Measurements from ENCODE around the gene ISM1. TPM values are rescaled to one million over a fixed set of nuclear protein-coding genes. Genes with fewer than 3 reads are reported as not detected.
"Not testable (repeated sequence)": the region's sequence is repeated elsewhere in the genome, so short reads cannot be mapped to it uniquely, and the experiment has no call there.

The ISM1 gene
- total and polyA plus RNA-seq, 8 donors = 0.52 to 5.6 (median 1.7) TPM

- H3K9me3 ChIP-seq = no peaks in the 10 kb centered on the region
- no peak for ATAC-seq
- no peak overlapping the region for H3K27ac ChIP-seq
- no peak for FAIRE-seq
- intact Hi-C loops (cut with DNase I) = no loop called here
- no peak for DNase-seq
- 86 to 92% methylated on average over 10 of the region's 10 CpGs for WGBS, 2 donors
- no peaks in the 10 kb centered on the region for H3K27me3 ChIP-seq
- no peaks in the 10 kb centered on the region for H3K4me1 ChIP-seq
- no peak for TF ChIP-seq CTCF (IDR thresholded peaks at IDR 0.05)
- no peaks in the 10 kb centered on the region for H3K36me3 ChIP-seq
- H3K4me3 ChIP-seq = no peak overlapping the region
Observed at GRCh38 chr20:13232999-13233398, 11.9 kb downstream of the ISM1 start.

GRCh38 chr20:13234961-13235360 lies 13.9 kb downstream of the ISM1 start:
- Histone ChIP-seq H3K4me3 (no peak overlapping the region), H3K4me1 (peaks cover 0 to 6% (median 0%) of the 10 kb centered on the region in 3 donors), H3K36me3 (no peaks in the 10 kb centered on the region), H3K27ac (no peak overlapping the region), H3K9me3 (no peaks in the 10 kb centered on the region), H3K27me3 (no peaks in the 10 kb centered on the region)
- DNase-seq (no peak), FAIRE-seq (no peak), ATAC-seq (no peak)
- TF ChIP-seq CTCF (IDR thresholded peaks at IDR 0.05) = no peak
- intact Hi-C loops (cut with DNase I) = no loop called here
- whole genome bisulfite sequencing, 2 donors = 62 to 65% methylated on average over 1 of the region's 1 CpG

- H3K4me1 ChIP-seq; H3K27ac ChIP-seq; intact Hi-C loops (cut with DNase I); H3K27me3 ChIP-seq; H3K4me3 ChIP-seq; ATAC-seq; H3K9me3 ChIP-seq; DNase-seq; H3K36me3 ChIP-seq; FAIRE-seq: not testable (repeated sequence)
- 83 to 92% methylated on average over 2 of the region's 2 CpGs for WGBS, 2 donors
Observed at GRCh38 chr20:13236360-13236759, 15.3 kb downstream of the ISM1 start.

- ATAC-seq = peak in 1 of 4 donors; percentile 17
Observed at GRCh38 chr20:13236990-13237720, 16.1 kb downstream of the ISM1 start.

GRCh38 chr20:13238001-13238653 lies 17.1 kb downstream of the ISM1 start:
- H3K27ac ChIP-seq = no peak overlapping the region
- no peak for TF ChIP-seq CTCF (IDR thresholded peaks at IDR 0.05)
- DNase-seq (no peak), FAIRE-seq (no peak), ATAC-seq (peak in 1 of 4 donors; percentile 60)
- peaks cover 0 to 6% (median 0%) of the 10 kb centered on the region in 3 donors for H3K4me1 ChIP-seq
- no peaks in the 10 kb centered on the region for H3K27me3 ChIP-seq
- WGBS, 2 donors = 55 to 60% methylated on average over 2 of the region's 2 CpGs
- intact Hi-C loops (cut with DNase I) = no loop called here
- H3K4me3 ChIP-seq = no peak overlapping the region
- no peaks in the 10 kb centered on the region for H3K36me3 ChIP-seq
- H3K9me3 ChIP-seq = no peaks in the 10 kb centered on the region

More at GRCh38 chr20:13236990-13237720, 16.1 kb downstream of the ISM1 start:
- TF ChIP-seq CTCF (IDR thresholded peaks at IDR 0.05) = no peak
- DNase-seq = no peak
- intact Hi-C loops (cut with DNase I) = no loop called here
- Histone ChIP-seq H3K4me3 (no peak overlapping the region), H3K27ac (no peak overlapping the region), H3K4me1 (peaks cover 0 to 6% (median 0%) of the 10 kb centered on the region in 3 donors), H3K9me3 (no peaks in the 10 kb centered on the region), H3K27me3 (no peaks in the 10 kb centered on the region), H3K36me3 (no peaks in the 10 kb centered on the region)
- no peak for FAIRE-seq
- 96 to 100% methylated on average over 1 of the region's 1 CpG for WGBS, 2 donors

All from pancreas (tissue), 10 donors.